ENCODE results near the gene EVI2A.
"Not testable (repeated sequence)": the region's sequence is repeated elsewhere in the genome, so short reads cannot be mapped to it uniquely, and the experiment has no call there.

The EVI2A gene

DNA sequence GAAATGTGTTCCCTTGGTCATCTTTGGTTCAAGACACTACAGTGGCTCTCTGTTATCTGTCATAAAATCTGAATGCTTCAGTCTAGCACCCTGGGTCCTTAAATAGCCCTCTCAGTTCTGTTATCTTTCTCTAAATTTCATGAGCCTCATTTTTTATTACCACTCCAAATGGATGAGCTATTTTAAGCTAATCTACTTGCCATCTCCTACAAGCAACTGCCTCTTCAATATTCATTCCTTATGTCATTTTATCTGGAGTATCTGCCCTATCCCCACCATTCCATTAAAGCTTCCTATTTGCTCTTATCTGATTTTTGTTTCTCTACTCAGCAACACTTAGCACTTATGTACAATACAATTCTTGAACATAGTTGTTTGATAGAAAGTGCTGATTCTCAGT lies 28.0 kb upstream of the EVI2A start:
- DNase-seq (ENCODE audit: low read depth in 2 of 2): no peak
- TF ChIP-seq, protein P1, sequence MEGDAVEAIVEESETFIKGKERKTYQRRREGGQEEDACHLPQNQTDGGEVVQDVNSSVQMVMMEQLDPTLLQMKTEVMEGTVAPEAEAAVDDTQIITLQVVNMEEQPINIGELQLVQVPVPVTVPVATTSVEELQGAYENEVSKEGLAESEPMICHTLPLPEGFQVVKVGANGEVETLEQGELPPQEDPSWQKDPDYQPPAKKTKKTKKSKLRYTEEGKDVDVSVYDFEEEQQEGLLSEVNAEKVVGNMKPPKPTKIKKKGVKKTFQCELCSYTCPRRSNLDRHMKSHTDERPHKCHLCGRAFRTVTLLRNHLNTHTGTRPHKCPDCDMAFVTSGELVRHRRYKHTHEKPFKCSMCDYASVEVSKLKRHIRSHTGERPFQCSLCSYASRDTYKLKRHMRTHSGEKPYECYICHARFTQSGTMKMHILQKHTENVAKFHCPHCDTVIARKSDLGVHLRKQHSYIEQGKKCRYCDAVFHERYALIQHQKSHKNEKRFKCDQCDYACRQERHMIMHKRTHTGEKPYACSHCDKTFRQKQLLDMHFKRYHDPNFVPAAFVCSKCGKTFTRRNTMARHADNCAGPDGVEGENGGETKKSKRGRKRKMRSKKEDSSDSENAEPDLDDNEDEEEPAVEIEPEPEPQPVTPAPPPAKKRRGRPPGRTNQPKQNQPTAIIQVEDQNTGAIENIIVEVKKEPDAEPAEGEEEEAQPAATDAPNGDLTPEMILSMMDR (IDR thresholded peaks at IDR 0.05; ENCODE audit: low read depth, low read length): no peak
- H3K4me3 ChIP-seq (replicated peaks in 1 of 2; ENCODE audit: low read depth in 2 of 2, low read length in 2 of 2): no peak overlapping the region

DNA sequence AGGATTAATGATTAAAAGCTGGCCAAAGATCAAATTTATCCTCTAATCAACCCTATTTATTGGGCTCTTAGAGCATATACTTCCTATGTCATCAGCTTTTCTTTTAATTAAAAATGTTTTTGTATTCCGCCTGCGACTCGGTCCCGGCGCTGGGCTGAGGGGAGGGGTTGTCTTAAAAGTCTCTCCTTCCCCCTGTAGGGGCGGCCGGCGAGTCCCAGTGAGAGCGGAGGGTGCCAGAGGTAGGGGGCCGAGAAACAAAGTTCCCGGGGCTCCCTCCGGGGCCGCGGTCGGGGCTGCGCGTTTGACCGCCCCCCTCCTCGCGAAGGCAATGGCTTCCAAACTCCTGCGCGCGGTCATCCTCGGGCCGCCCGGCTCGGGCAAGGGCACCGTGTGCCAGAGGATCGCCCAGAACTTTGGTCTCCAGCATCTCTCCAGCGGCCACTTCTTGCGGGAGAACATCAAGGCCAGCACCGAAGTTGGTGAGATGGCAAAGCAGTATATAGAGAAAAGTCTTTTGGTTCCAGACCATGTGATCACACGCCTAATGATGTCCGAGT lies 23.8 kb upstream of the EVI2A start:
- not testable (repeated sequence) for H3K4me3 ChIP-seq (replicated peaks in 1 of 2; ENCODE audit: low read depth in 2 of 2, low read length in 2 of 2); DNase-seq (ENCODE audit: low read depth in 2 of 2)

DNA sequence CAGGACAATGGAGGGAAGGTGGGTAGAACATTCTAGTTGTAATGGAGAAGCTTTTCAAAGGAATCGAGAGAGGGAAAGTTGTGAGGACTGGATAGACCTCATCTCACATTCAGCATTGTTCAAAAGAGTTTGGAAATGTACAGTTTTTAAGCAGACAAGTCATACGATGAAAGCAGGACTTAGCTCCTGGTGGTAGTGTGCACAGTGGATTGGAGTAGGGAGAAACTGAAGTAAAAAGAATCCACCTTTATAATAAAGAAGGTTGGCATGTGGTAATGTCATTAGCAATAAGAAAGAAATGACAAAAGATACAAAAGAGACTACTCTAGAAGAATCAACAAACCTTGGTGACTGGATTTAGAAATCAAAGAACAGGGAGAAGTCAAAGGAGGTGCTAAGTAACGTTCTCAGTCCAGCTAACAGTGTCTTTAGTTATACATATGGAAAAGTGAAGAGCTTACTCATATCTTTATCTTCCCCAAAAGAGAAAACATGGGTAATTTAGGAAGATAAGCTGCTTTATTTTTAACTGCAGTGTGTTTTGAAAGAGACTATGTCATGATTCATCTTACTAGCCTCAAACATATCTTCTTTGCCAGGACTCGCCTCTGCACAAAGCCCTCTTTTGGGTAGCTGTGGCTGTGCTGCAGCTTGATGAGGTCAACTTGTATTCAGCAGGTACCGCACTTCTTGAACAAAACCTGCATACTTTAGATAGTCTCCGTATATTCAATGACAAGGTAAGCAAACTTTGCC lies 18.7 kb upstream of the EVI2A start:
- peak; percentile 73 to 82 for DNase-seq (ENCODE audit: low read depth in 2 of 2)
- TF ChIP-seq, protein P1 (IDR thresholded peaks at IDR 0.05; ENCODE audit: low read depth, low read length): no peak
- no peak overlapping the region for H3K4me3 ChIP-seq (replicated peaks in 1 of 2; ENCODE audit: low read depth in 2 of 2, low read length in 2 of 2)

DNA sequence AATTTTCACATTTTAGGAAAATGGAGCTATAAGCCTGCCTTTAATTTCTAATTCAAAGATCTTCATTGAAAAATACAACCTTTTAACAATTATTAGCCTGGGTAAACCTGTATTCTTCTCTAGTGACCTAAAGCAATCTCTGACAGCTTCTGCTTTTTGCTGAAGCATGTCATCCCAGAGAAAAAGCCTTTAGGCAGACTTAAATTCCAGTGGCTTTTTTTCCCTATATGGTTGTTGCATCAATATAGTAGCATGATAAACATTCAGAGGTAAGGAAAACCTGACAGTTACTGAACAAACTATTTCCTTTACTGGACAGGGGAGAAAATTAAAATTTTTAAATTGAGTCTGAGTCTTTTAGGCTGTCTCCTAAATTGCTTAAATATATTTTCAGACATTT lies 7.8 kb upstream of the EVI2A start:
- no peak for DNase-seq (ENCODE audit: low read depth in 2 of 2)
- no peak overlapping the region for H3K4me3 ChIP-seq (replicated peaks in 1 of 2; ENCODE audit: low read depth in 2 of 2, low read length in 2 of 2)
- TF ChIP-seq, protein P1 (IDR thresholded peaks at IDR 0.05; ENCODE audit: low read depth, low read length): no peak

DNA sequence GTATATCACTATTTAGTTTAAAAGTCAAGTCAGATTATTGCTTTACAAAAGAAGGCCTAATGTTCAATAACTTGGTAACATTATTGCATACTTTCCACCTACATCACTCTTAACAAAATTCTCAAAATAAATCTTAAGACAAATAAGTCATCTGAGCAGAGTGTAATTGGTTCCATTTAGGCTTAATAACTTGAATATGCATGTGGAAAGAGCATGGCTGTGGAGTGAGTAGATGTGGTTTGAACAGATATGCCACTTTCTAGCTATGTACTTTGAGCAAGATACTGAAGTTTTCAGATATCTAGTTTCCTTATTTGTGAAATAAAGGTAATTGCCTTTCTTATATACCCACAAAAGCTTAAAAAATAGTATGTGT lies 6.7 kb upstream of the EVI2A start:
- DNase-seq (ENCODE audit: low read depth in 2 of 2): peak; percentile 32 to 56
- TF ChIP-seq, protein P1 (IDR thresholded peaks at IDR 0.05; ENCODE audit: low read depth, low read length): no peak
- H3K4me3 ChIP-seq (replicated peaks in 1 of 2; ENCODE audit: low read depth in 2 of 2, low read length in 2 of 2): no peak overlapping the region

DNA sequence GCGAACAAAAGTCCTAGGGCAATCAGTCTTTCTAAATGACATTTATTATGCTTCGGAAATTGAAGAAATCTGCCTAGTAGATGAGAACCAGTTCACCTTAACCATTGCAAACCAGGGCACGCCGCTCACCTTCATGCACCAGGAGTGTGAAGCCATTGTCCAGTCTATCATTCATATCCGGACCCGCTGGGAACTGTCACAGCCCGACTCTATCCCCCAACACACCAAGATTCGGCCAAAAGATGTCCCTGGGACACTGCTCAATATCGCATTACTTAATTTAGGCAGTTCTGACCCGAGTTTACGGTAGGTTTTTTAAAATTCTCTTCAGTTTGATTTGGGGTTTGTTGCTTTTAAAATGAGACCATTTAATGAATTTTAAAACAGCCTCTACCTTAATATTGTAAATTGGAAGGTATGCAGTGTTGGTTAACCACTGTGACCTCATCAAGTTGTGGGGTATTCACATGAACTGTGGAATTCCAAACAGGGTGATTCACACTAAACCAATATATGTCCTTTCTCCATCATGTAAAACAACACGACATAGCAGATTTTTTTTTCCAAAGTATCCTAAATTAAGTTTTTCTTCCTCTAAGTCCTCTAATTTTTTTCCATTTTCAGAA lies 6.2 kb upstream of the EVI2A start:
- no peak overlapping the region for H3K4me3 ChIP-seq (replicated peaks in 1 of 2; ENCODE audit: low read depth in 2 of 2, low read length in 2 of 2)
- peak; percentile 72 to 90 for DNase-seq (ENCODE audit: low read depth in 2 of 2)

DNA sequence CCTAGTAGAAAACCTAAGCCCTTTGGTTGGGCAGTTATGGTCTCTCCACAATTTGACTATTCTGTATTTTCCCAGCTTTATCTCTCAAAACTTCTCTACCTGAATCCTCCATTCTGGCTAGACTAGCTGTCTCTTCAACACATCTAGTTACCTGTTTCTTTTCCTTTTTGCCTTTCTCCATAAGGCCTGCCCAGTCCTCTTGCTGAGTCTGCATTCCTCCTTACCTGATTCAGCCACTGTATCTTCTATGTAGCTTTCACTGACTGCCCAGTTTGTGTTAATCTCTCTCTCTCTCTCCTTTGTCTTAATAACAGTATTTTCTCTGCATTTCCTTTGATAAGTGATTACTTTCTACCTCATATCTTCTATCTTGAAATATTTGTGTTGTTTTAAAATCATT lies 2.1 kb upstream of the EVI2A start:
- DNase-seq (ENCODE audit: low read depth in 2 of 2): no peak
- TF ChIP-seq, protein P1 (IDR thresholded peaks at IDR 0.05; ENCODE audit: low read depth, low read length): no peak
- no peak overlapping the region for H3K4me3 ChIP-seq (replicated peaks in 1 of 2; ENCODE audit: low read depth in 2 of 2, low read length in 2 of 2)

More for the DNA sequence above, 6.2 kb upstream of the EVI2A start:
- TF ChIP-seq, protein P1 (IDR thresholded peaks at IDR 0.05; ENCODE audit: low read depth, low read length): no peak

Data from cardiac fibroblast (primary cell).